Motor neuron (in vitro differentiated cells): ENCODE measurements around the gene HTT-AS. TPM values are rescaled to one million over a fixed set of nuclear protein-coding genes. Genes with fewer than 3 reads are reported as not detected.

Experiments
- total RNA-seq, 8 experiments: library from RNA; unstranded; fragments of 300-600 nt; gene quantifications; 2 replicates each; pipeline versions ENCODE4 v1.2.3 to v1.2.4, GENCODE V29; 2022

HTT-AS gene
- total RNA-seq, 8 experiments from 2014 or later: not detected

Other genes with a start within 250 kb of the HTT-AS start
- gene ADD1, start 230.7 kb downstream of the HTT-AS start, total RNA-seq: 100 to 1,000 TPM; 104 to 214 (median 136) TPM
- gene NOP14, start 111.1 kb downstream of the HTT-AS start, total RNA-seq: 10 to 100 TPM in 7 of 8 experiments, 1 to 10 TPM in 1; 8.6 to 58.0 (median 18.4) TPM
- 10 to 100 TPM in 5 of 8 experiments, 1 to 10 TPM in 3; 7.3 to 22.2 (median 14.2) TPM for gene GRK4, start 111.0 kb downstream of the HTT-AS start, total RNA-seq
- 100 to 1,000 TPM in 1 of 8 experiments, 10 to 100 TPM in 7; 21.9 to 102 (median 30.1) TPM for gene HTT, start 143 bp upstream of the HTT-AS start, total RNA-seq
- 1 to 10 TPM in 5 of 8 experiments, under 1 TPM in 3; 0.76 to 2.1 (median 1.2) TPM for gene MSANTD1, start 174.6 kb upstream of the HTT-AS start, total RNA-seq
- 10 to 100 TPM; 11.8 to 38.3 (median 26.2) TPM for gene RGS12, start 218.5 kb upstream of the HTT-AS start, total RNA-seq